ENCODE data around the gene CTNND1.

DNA sequence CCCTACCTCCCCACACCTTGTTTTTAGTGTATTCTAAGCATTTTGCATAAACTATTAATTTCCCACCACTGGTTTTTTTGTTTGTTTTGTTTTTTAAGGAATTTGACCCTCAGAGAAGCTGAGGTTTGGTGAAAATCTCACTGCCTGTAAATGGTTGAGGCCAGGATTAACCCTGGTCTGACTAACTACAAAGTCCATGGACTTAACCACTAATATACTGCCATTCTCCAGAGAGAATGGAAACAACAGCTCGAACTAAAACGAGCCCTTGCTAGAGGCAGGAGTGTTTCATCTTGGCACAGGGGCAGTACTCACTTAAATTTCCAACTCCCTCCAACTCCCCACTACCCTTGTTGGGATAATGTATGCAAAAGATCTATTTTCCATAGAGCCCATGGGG is 3.0 kb downstream of the CTNND1 start:
- TF ChIP-seq POLR2A (IDR thresholded peaks at IDR 0.05; ENCODE audit: low read depth, low read length) (no peak), POLR2AphosphoS5 (IDR thresholded peaks at IDR 0.05; ENCODE audit: low read depth, low read length) (no peak)
